BE2C (cell line): ENCODE results near the gene ZC3H12D.

Experiments used
- DNase-seq: peaks from one replicate; pipeline ENCODE4 v3.0.0-alpha.2; 2020
- H3K27me3 ChIP-seq: fragments of 250-450 bp; sonication (Bioruptor Pico); 2 replicates; pipeline ENCODE4 v1.5.1; 2020; ENCODE audit warnings: mild to moderate bottlenecking
- H3K36me3 ChIP-seq: fragments of 250-450 bp; sonication (Bioruptor Pico); 2 replicates; pipeline ENCODE4 v1.5.1; 2020; ENCODE audit warnings: mild to moderate bottlenecking
- H3K4me1 ChIP-seq: fragments of 250-450 bp; sonication (Bioruptor Pico); 2 replicates; pipeline ENCODE4 v1.5.1; 2020
- H3K4me3 ChIP-seq: 2 replicates; pipeline ENCODE4 v1.5.1; 2011; ENCODE audit warnings: low read depth, low read length
- H3K9me3 ChIP-seq: fragments of 250-450 bp; sonication (Bioruptor Pico); 2 replicates; pipeline ENCODE4 v1.5.1; 2020
- CTCF ChIP-seq: IDR thresholded peaks from 2 replicates; pipeline ENCODE4 v1.5.1; 2012; ENCODE audit warnings: mild to moderate bottlenecking, low read depth, low read length

ZC3H12D gene

GRCh38 chr6:149489967-149490366, 5.2 kb upstream of the ZC3H12D start:
- H3K4me3 ChIP-seq: no peak overlapping the region
- TF ChIP-seq CTCF: no peak
- no peaks in the 10 kb centered on the region for H3K4me1 ChIP-seq
- H3K27me3 ChIP-seq: no peaks in the 10 kb centered on the region
- H3K9me3 ChIP-seq: no peaks in the 10 kb centered on the region
- DNase-seq: no peak
- H3K36me3 ChIP-seq: no peaks in the 10 kb centered on the region

- H3K36me3 ChIP-seq: no peaks in the 10 kb centered on the region
- H3K27me3 ChIP-seq: no peaks in the 10 kb centered on the region
- TF ChIP-seq CTCF: no peak
- no peak for DNase-seq
- no peak overlapping the region for H3K4me3 ChIP-seq
- H3K9me3 ChIP-seq: no peaks in the 10 kb centered on the region
- H3K4me1 ChIP-seq: no peaks in the 10 kb centered on the region
Measured at GRCh38 chr6:149488815-149489214, 4.0 kb upstream of the ZC3H12D start.

GRCh38 chr6:149487316-149487715, 2.5 kb upstream of the ZC3H12D start:
- DNase-seq: no peak

GRCh38 chr6:149483849-149484655, 762 bp downstream of the ZC3H12D start:
- Histone ChIP-seq H3K4me3 (no peak overlapping the region), H3K36me3 (no peaks in the 10 kb centered on the region), H3K4me1 (no peaks in the 10 kb centered on the region), H3K9me3 (no peaks in the 10 kb centered on the region), H3K27me3 (no peaks in the 10 kb centered on the region)
- TF ChIP-seq CTCF: no peak
- no peak for DNase-seq

More at GRCh38 chr6:149487316-149487715, 2.5 kb upstream of the ZC3H12D start:
- no peaks in the 10 kb centered on the region for H3K27me3 ChIP-seq
- no peak overlapping the region for H3K4me3 ChIP-seq
- no peaks in the 10 kb centered on the region for H3K4me1 ChIP-seq
- no peaks in the 10 kb centered on the region for H3K36me3 ChIP-seq
- H3K9me3 ChIP-seq: no peaks in the 10 kb centered on the region
- TF ChIP-seq CTCF: no peak

GRCh38 chr6:149483334-149483725, 1.5 kb downstream of the ZC3H12D start:
- H3K4me3 ChIP-seq: no peak overlapping the region
- H3K4me1 ChIP-seq: no peaks in the 10 kb centered on the region
- no peaks in the 10 kb centered on the region for H3K27me3 ChIP-seq
- no peaks in the 10 kb centered on the region for H3K36me3 ChIP-seq
- no peak for TF ChIP-seq CTCF
- H3K9me3 ChIP-seq: no peaks in the 10 kb centered on the region
- no peak for DNase-seq

GRCh38 chr6:149482545-149483333, 2.1 kb downstream of the ZC3H12D start:
- Histone ChIP-seq H3K27me3 (no peaks in the 10 kb centered on the region), H3K36me3 (no peaks in the 10 kb centered on the region), H3K4me1 (no peaks in the 10 kb centered on the region), H3K9me3 (no peaks in the 10 kb centered on the region), H3K4me3 (no peak overlapping the region)
- TF ChIP-seq CTCF: no peak
- no peak for DNase-seq
